H9 (cell line): ENCODE measurements around the gene IFIT5. TPM values are rescaled to one million over a fixed set of nuclear protein-coding genes. Genes with fewer than 3 reads are reported as not detected.

Source experiments
- DNase-seq: peaks from one replicate; pipeline ENCODE4 v3.0.0-alpha.2; 2017
- H2AFZ ChIP-seq: one replicate; pipeline ENCODE4 v1.6.1; 2013; ENCODE audit warnings: mild to moderate bottlenecking, low read length, control low read depth, moderate library complexity
- H2AK5ac ChIP-seq: 2 replicates; pipeline ENCODE4 v1.6.1; 2013; ENCODE audit warnings: low read length, control low read depth, mixed read lengths; ENCODE audit not compliant: insufficient read length
- H2BK120ac ChIP-seq: one replicate; pipeline ENCODE4 v1.6.1; 2013; ENCODE audit warnings: low read depth, mild to moderate bottlenecking, low read length, control low read depth, inconsistent platforms; ENCODE audit not compliant: poor library complexity, severe bottlenecking
- H2BK12ac ChIP-seq: 2 replicates; pipeline ENCODE4 v1.6.1; 2013; ENCODE audit warnings: low read length, control low read depth, mixed read lengths, low read depth; ENCODE audit not compliant: insufficient read length
- H2BK15ac ChIP-seq: 2 replicates; pipeline ENCODE4 v1.6.1; 2013; ENCODE audit warnings: low read depth, low read length, control low read depth
- H2BK20ac ChIP-seq: one replicate; pipeline ENCODE4 v1.6.1; 2013; ENCODE audit warnings: low read depth, mild to moderate bottlenecking, low read length, control low read depth, inconsistent platforms; ENCODE audit not compliant: poor library complexity, severe bottlenecking
- H2BK5ac ChIP-seq: 2 replicates; pipeline ENCODE4 v1.6.1; 2013; ENCODE audit warnings: low read length, control low read depth, mixed read lengths; ENCODE audit not compliant: insufficient read length
- H3K14ac ChIP-seq: 2 replicates; pipeline ENCODE4 v1.6.1; 2013; ENCODE audit warnings: low read length, control low read depth; ENCODE audit not compliant: insufficient read depth
- H3K18ac ChIP-seq: 2 replicates; pipeline ENCODE4 v1.6.1; 2013; ENCODE audit warnings: low read depth, mild to moderate bottlenecking, mixed read lengths, low read length, control low read depth; ENCODE audit not compliant: insufficient read length
- H3K23ac ChIP-seq: 2 replicates; pipeline ENCODE4 v1.6.1; 2013; ENCODE audit warnings: low read length, control low read depth, mixed read lengths, low read depth; ENCODE audit not compliant: insufficient read length
- H3K23me2 ChIP-seq: 2 replicates; pipeline ENCODE4 v1.6.1; 2013; ENCODE audit warnings: low read depth, mild to moderate bottlenecking, mixed read lengths, low read length, control low read depth; ENCODE audit not compliant: insufficient read length, poor library complexity, severe bottlenecking
- H3K27ac ChIP-seq: 2 replicates; pipeline ENCODE4 v1.5.1; 2013; ENCODE audit warnings: low read length, control low read depth, mixed read lengths, low read depth; ENCODE audit not compliant: insufficient read length
- H3K27me3 ChIP-seq: 2 replicates; pipeline ENCODE4 v1.6.1; 2013; ENCODE audit warnings: low read length, control low read depth, inconsistent platforms; ENCODE audit not compliant: insufficient read depth
- H3K4ac ChIP-seq: 2 replicates; pipeline ENCODE4 v1.6.1; 2013; ENCODE audit warnings: low read depth, mild to moderate bottlenecking, control low read depth, inconsistent platforms, low read length, moderate library complexity
- H3K4me1 ChIP-seq: 2 replicates; pipeline ENCODE4 v1.6.1; 2013; ENCODE audit warnings: low read length, control low read depth, inconsistent platforms; ENCODE audit not compliant: insufficient read depth
- H3K4me2 ChIP-seq: 2 replicates; pipeline ENCODE4 v1.6.1; 2013; ENCODE audit warnings: low read length, control low read depth, mixed read lengths; ENCODE audit not compliant: insufficient read length, insufficient read depth
- H3K56ac ChIP-seq: 2 replicates; pipeline ENCODE4 v1.6.1; 2013; ENCODE audit warnings: low read depth, mild to moderate bottlenecking, mixed read lengths, low read length, control low read depth; ENCODE audit not compliant: insufficient read length
- H3K79me1 ChIP-seq: 2 replicates; pipeline ENCODE4 v1.6.1; 2013; ENCODE audit warnings: low read depth, mild to moderate bottlenecking, moderate library complexity, low read length, control low read depth, inconsistent platforms; ENCODE audit not compliant: insufficient read depth, poor library complexity, severe bottlenecking
- H3K79me2 ChIP-seq: 2 replicates; pipeline ENCODE4 v1.6.1; 2013; ENCODE audit warnings: low read length, control low read depth, inconsistent platforms; ENCODE audit not compliant: insufficient read depth
- H3K9ac ChIP-seq: 2 replicates; pipeline ENCODE4 v1.6.1; 2013; ENCODE audit warnings: low read length, control low read depth, mixed read lengths; ENCODE audit not compliant: insufficient read length; ENCODE audit errors: extremely low read depth
- H3K9me3 ChIP-seq: one replicate; pipeline ENCODE4 v1.6.1; 2013; ENCODE audit warnings: low read depth, low read length, inconsistent platforms; ENCODE audit not compliant: control insufficient read depth
- H3T11ph ChIP-seq: one replicate; pipeline ENCODE4 v1.6.1; 2013; ENCODE audit warnings: mild to moderate bottlenecking, low read length, control low read depth, inconsistent platforms
- H4K20me1 ChIP-seq: one replicate; pipeline ENCODE4 v1.6.1; 2013; ENCODE audit not compliant: control insufficient read depth, insufficient read length, insufficient read depth
- H4K5ac ChIP-seq: 2 replicates; pipeline ENCODE4 v1.6.1; 2013; ENCODE audit warnings: low read depth, mild to moderate bottlenecking, mixed read lengths, low read length, control low read depth; ENCODE audit not compliant: insufficient read length
- H4K8ac ChIP-seq: replicated peaks from 2 replicates; pipeline ENCODE4 v1.6.1; 2013; ENCODE audit warnings: low read length, control low read depth, mixed read lengths, low read depth; ENCODE audit not compliant: insufficient read length
- H4K91ac ChIP-seq: 2 replicates; pipeline ENCODE4 v1.6.1; 2013; ENCODE audit warnings: low read depth, mild to moderate bottlenecking, moderate library complexity, mixed read lengths, low read length, control low read depth; ENCODE audit not compliant: insufficient read length
- H3K27ac Mint-ChIP-seq, 3 experiments: 2 replicates in 2 of 3; 3 replicates in 1 of 3; pipeline ENCODE4 v1.8.0; 2020 to 2021; ENCODE audit warnings: mixed read lengths in 3 of 3, mild to moderate bottlenecking in 1 of 3, moderate library complexity in 1 of 3
- H3K27me3 Mint-ChIP-seq: 2 replicates; pipeline ENCODE4 v1.8.0; 2021; ENCODE audit warnings: low read depth, mild to moderate bottlenecking, moderate library complexity, mixed read lengths
- H3K36me3 Mint-ChIP-seq, 3 experiments: 2 replicates in 2 of 3; 3 replicates in 1 of 3; pipeline ENCODE4 v1.8.0; 2020 to 2021; ENCODE audit warnings: low read depth in 3 of 3, mixed read lengths in 3 of 3; ENCODE audit not compliant: insufficient read depth in 1 of 3
- H3K4me1 Mint-ChIP-seq, 2 experiments: 2 replicates each; pipeline ENCODE4 v1.8.0; 2020; ENCODE audit warnings: mixed read lengths in 2 of 2
- H3K4me3 Mint-ChIP-seq, 2 experiments: 2 replicates in 1 of 2; 3 replicates in 1 of 2; pipeline ENCODE4 v1.8.0; 2020 to 2021; ENCODE audit warnings: mild to moderate bottlenecking in 2 of 2, mixed read lengths in 2 of 2, moderate library complexity in 1 of 2
- H3K9me3 Mint-ChIP-seq, 2 experiments: 2 replicates in 1 of 2; 3 replicates in 1 of 2; pipeline ENCODE4 v1.8.0; 2020; ENCODE audit warnings: mild to moderate bottlenecking in 2 of 2, mixed read lengths in 2 of 2, moderate library complexity in 1 of 2
- WGBS: extraction: QIAGEN DNeasy Blood & Tissue Kit; methylation state at CpG from one replicate; pipeline ENCODE4 v1.1.7; 2013; ENCODE audit warnings: missing lambda C conversion rate, low lambda C conversion rate, mixed read lengths; ENCODE audit not compliant: insufficient read length; ENCODE audit errors: extremely low coverage; 5-methylcytosine and 5-hydroxymethylcytosine counted together
- total RNA-seq: library from RNA; stranded (reverse); gene quantifications from 2 replicates; pipeline ENCODE4 v1.2.1, GENCODE V29; 2021
- TF ChIP-seq, protein P1 (sequence below): fragments of 200-600 bp; sonication (generic); conservative IDR thresholded peaks from 3 replicates; pipeline ENCODE4 v1.8.0; 2021; ENCODE audit warnings: antibody characterized with exemption, mild to moderate bottlenecking

The IFIT5 gene
- total RNA-seq, 1 experiment from 2014 or later = 2.3 TPM

DNA sequence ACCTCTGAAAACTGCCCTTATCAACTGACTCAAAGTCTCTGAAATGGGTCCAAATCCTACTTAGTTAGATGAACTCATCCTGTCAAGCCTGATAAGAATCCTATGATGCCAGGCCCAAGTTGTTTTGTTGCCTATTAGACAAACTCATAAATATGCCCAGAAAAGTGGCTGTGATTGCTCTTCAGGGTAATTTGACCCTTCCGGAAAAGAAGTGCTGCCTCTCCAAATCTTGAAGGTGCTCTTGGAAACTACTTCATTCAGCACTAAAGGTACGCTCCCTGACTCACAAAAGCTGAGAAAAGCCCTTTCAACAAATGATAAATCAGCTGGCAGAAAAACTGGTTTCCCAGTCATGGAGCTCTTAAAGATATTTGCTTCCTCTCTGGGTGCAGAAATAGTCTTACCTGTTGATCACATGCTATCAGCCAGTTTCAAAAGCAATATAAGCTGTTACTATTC, 6.7 kb downstream of the IFIT5 start:
- H3K9ac ChIP-seq = no peak overlapping the region
- Mint-ChIP-seq H3K27ac (no peak overlapping the region; a peak in 1 of 7 replicates), H3K36me3 (no peaks in the 10 kb centered on the region), H3K4me3 (no peak overlapping the region), H3K27me3 (peaks cover 8% of the 10 kb centered on the region), H3K9me3 (no peaks in the 10 kb centered on the region), H3K4me1 (peaks cover 17 to 22% of the 10 kb centered on the region in 2 experiments)
- no peak overlapping the region for H3T11ph ChIP-seq
- no peak overlapping the region for H4K8ac ChIP-seq
- no peaks in the 10 kb centered on the region for H3K9me3 ChIP-seq
- DNase-seq = no peak
- no peaks in the 10 kb centered on the region for H4K20me1 ChIP-seq
- H2AFZ ChIP-seq = no peak overlapping the region
- no peak overlapping the region for H3K4me2 ChIP-seq
- TF ChIP-seq, protein P1, sequence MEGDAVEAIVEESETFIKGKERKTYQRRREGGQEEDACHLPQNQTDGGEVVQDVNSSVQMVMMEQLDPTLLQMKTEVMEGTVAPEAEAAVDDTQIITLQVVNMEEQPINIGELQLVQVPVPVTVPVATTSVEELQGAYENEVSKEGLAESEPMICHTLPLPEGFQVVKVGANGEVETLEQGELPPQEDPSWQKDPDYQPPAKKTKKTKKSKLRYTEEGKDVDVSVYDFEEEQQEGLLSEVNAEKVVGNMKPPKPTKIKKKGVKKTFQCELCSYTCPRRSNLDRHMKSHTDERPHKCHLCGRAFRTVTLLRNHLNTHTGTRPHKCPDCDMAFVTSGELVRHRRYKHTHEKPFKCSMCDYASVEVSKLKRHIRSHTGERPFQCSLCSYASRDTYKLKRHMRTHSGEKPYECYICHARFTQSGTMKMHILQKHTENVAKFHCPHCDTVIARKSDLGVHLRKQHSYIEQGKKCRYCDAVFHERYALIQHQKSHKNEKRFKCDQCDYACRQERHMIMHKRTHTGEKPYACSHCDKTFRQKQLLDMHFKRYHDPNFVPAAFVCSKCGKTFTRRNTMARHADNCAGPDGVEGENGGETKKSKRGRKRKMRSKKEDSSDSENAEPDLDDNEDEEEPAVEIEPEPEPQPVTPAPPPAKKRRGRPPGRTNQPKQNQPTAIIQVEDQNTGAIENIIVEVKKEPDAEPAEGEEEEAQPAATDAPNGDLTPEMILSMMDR = no peak
- H3K79me2 ChIP-seq = no peaks in the 10 kb centered on the region
- WGBS = no CpG with 5 or more reads among the region's 2 CpGs
- no peak overlapping the region for H4K91ac ChIP-seq
- H2BK5ac ChIP-seq = no peak overlapping the region
- no peaks in the 10 kb centered on the region for H3K23me2 ChIP-seq
- H2BK20ac ChIP-seq = no peak overlapping the region
- no peak overlapping the region for H3K4ac ChIP-seq
- H4K5ac ChIP-seq = no peak overlapping the region
- no peaks in the 10 kb centered on the region; the same call in 1 of the 2 replicates for H3K27me3 ChIP-seq
- H3K56ac ChIP-seq = no peak overlapping the region
- no peaks in the 10 kb centered on the region for H3K79me1 ChIP-seq
- H2BK120ac ChIP-seq = no peak overlapping the region
- no peak overlapping the region for H2BK15ac ChIP-seq
- no peak overlapping the region for H2BK12ac ChIP-seq
- H3K23ac ChIP-seq = no peak overlapping the region
- no peak overlapping the region for H3K18ac ChIP-seq
- no peak overlapping the region for H3K27ac ChIP-seq
- no peak overlapping the region for H2AK5ac ChIP-seq
- no peak overlapping the region for H3K14ac ChIP-seq
- H3K4me1 ChIP-seq = no peaks in the 10 kb centered on the region
